PC-9 (cell line): ENCODE measurements around the gene KLF2.

Experiments
- EZH2 ChIP-seq: fragments of 200-600 bp; sonication (generic); IDR thresholded peaks from 2 replicates; pipeline ENCODE4 v1.8.0; 2017; ENCODE audit warnings: antibody characterized with exemption, low read depth
- TF ChIP-seq, protein P1 (sequence below): fragments of 200-600 bp; sonication (generic); conservative IDR thresholded peaks from 2 replicates; pipeline ENCODE4 v1.6.1; 2017; ENCODE audit warnings: mixed run types, antibody characterized with exemption, mild to moderate bottlenecking, moderate library complexity

DNA sequence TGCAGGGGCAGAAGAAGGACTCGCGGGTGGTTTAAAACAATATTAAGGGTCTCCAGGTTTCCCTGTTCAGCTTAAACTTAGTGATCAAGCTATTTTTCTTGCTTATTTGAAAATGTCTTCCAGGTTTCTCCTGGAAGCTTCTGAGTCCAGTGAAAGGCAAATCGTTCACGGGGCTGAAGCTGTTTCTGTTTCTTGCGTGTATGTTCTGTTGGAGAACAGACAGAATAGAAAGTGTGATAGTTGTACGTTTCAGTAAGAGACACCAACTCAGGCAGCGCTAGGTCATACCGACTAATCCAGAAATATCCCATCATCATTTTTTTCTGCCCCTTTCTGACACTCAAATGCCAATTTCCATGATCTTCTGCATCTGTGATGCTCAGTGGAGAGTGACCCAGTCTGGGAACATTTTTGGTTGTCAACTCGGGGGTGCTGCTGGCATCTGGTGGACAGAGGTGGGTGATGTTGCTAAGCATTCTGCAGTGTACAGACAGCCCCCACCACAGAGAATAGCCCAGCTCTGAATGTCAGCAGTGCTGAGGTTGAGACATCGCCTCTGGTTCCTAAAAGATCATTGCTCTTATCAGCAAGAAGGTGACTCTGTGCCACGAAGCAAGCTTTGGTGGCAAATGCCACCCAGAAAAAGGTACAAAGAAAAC, 4.3 kb downstream of the KLF2 start:
- TF ChIP-seq, protein P1, sequence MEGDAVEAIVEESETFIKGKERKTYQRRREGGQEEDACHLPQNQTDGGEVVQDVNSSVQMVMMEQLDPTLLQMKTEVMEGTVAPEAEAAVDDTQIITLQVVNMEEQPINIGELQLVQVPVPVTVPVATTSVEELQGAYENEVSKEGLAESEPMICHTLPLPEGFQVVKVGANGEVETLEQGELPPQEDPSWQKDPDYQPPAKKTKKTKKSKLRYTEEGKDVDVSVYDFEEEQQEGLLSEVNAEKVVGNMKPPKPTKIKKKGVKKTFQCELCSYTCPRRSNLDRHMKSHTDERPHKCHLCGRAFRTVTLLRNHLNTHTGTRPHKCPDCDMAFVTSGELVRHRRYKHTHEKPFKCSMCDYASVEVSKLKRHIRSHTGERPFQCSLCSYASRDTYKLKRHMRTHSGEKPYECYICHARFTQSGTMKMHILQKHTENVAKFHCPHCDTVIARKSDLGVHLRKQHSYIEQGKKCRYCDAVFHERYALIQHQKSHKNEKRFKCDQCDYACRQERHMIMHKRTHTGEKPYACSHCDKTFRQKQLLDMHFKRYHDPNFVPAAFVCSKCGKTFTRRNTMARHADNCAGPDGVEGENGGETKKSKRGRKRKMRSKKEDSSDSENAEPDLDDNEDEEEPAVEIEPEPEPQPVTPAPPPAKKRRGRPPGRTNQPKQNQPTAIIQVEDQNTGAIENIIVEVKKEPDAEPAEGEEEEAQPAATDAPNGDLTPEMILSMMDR: no peak
- TF ChIP-seq EZH2: no peak
